Caco-2 (cell line): Measurements from ENCODE around the gene PGC. TPM values are rescaled to one million over a fixed set of nuclear protein-coding genes. Genes with fewer than 3 reads are reported as not detected.

Experiments
- BruUV-seq: library from RNA; stranded (reverse); fragments of 400-500 nt; replicated peaks from 2 replicates; lab custom pipeline; 2021; lab: Mats Ljungman, UMichigan
- CTCF ChIA-PET: fragments of 300-600 bp; sonication (Branson Sonifier 250); formaldehyde crosslinking; loops from one replicate; lab custom pipeline; 2022; ENCODE audit warnings: antibody characterized with exemption; lab: Charles Lee
- POLR2A ChIA-PET: fragments of 300-600 bp; sonication (Branson Sonifier 250); formaldehyde crosslinking; loops from one replicate; lab custom pipeline; 2022; ENCODE audit warnings: antibody characterized with exemption; lab: Charles Lee
- DNase-seq, 2 experiments: peaks; one replicate each; pipeline versions ENCODE4 v3.0.0 to v3.0.0-alpha.2; 2020 to 2022
- H3K27me3 ChIP-seq: replicated peaks from 2 replicates; pipeline ENCODE4 v1.6.0; 2011; ENCODE audit warnings: low read length; ENCODE audit not compliant: control insufficient read depth, insufficient read depth
- H3K36me3 ChIP-seq: 2 replicates; pipeline ENCODE4 v1.5.1; 2011; ENCODE audit warnings: low read length; ENCODE audit not compliant: control insufficient read depth, insufficient read depth
- H3K4me1 ChIP-seq: fragments of 250-450 bp; sonication (Bioruptor Pico); 2 replicates; pipeline ENCODE4 v1.5.1; 2020; ENCODE audit warnings: mild to moderate bottlenecking
- H3K4me3 ChIP-seq: 2 replicates; pipeline ENCODE4 v1.5.1; 2011; ENCODE audit warnings: low read depth, mild to moderate bottlenecking, control low read depth, low read length
- H3K9me3 ChIP-seq: fragments of 250-450 bp; sonication (Bioruptor Pico); 2 replicates; pipeline ENCODE4 v1.5.1; 2020; ENCODE audit warnings: mild to moderate bottlenecking, moderate library complexity
- H3K27ac Mint-ChIP-seq: one replicate; pipeline ENCODE4 v1.8.0; 2022; ENCODE audit warnings: mixed read lengths; ENCODE audit not compliant: unreplicated experiment
- H3K27me3 Mint-ChIP-seq: one replicate; pipeline ENCODE4 v1.8.0; 2022; ENCODE audit warnings: mixed read lengths; ENCODE audit not compliant: insufficient read depth, unreplicated experiment
- H3K36me3 Mint-ChIP-seq: one replicate; pipeline ENCODE4 v1.8.0; 2022; ENCODE audit warnings: mild to moderate bottlenecking, mixed read lengths; ENCODE audit not compliant: insufficient read depth, unreplicated experiment
- H3K4me1 Mint-ChIP-seq: one replicate; pipeline ENCODE4 v1.8.0; 2022; ENCODE audit warnings: low read depth, mixed read lengths; ENCODE audit not compliant: unreplicated experiment
- H3K4me3 Mint-ChIP-seq: one replicate; pipeline ENCODE4 v1.8.0; 2022; ENCODE audit warnings: mild to moderate bottlenecking, moderate library complexity, mixed read lengths; ENCODE audit not compliant: unreplicated experiment
- H3K9me3 Mint-ChIP-seq: one replicate; pipeline ENCODE4 v1.8.0; 2022; ENCODE audit warnings: mixed read lengths; ENCODE audit not compliant: unreplicated experiment
- intact Hi-C: fragments of 100-400 bp; cut with micrococcal nuclease; formaldehyde crosslinking; loops from one replicate; pipeline ENCODE4 v1.10.0; 2022; ENCODE audit not compliant: unreplicated experiment
- total RNA-seq: library from RNA; stranded (reverse); gene quantifications from 2 replicates; pipeline ENCODE4 v1.2.3, GENCODE V29; 2022
- TF ChIP-seq, protein P1 (sequence below), 2 experiments: fragments of 200-600 bp in 1 of 2; IDR thresholded peaks; 1 replicate in 1 of 2; 2 replicates in 1 of 2; pipeline versions ENCODE4 v1.5.1 to v1.8.0; 2011 to 2022; ENCODE audit warnings: antibody characterized with exemption in 1 of 2, control low read depth in 1 of 2, inconsistent platforms in 1 of 2, low read depth in 1 of 2, low read length in 1 of 2, mild to moderate bottlenecking in 1 of 2, moderate library complexity in 1 of 2; ENCODE audit not compliant: insufficient read depth in 1 of 2, severe bottlenecking in 1 of 2, unreplicated experiment in 1 of 2

Gene PGC
- total RNA-seq, 1 experiment from 2014 or later: 12.2 TPM

DNA sequence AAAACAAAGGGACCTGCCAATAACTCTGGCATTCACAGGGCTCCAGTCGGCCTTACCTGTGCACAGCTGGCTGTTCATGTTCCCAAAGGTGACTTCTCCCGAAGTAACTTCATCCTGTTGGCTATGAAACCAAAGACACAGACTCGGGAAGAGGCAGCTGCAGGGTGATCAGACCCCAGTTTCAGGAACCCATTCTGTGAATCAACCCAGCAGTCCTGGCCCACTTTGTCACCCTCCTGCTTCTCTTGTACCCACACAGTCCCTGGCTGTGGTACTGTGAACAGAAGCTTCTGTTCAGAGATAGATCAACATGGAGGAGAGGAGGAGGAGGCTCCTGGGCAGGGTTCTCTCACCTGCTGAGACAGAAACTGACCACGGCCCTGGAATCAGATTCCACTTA lies 8.7 kb upstream of the PGC start:
- Mint-ChIP-seq H3K4me3 (no peak overlapping the region), H3K4me1 (peaks cover 26% of the 10 kb centered on the region), H3K27me3 (no peaks in the 10 kb centered on the region), H3K36me3 (no peaks in the 10 kb centered on the region), H3K9me3 (no peaks in the 10 kb centered on the region), H3K27ac (no peak overlapping the region)
- no peaks in the 10 kb centered on the region for H3K27me3 ChIP-seq
- H3K4me3 ChIP-seq: no peak overlapping the region
- ChIA-PET CTCF (no interaction called here), POLR2A (no interaction called here)
- peaks cover 14% of the 10 kb centered on the region for H3K4me1 ChIP-seq
- no peak for DNase-seq
- intact Hi-C loops: no loop called here
- TF ChIP-seq, protein P1, sequence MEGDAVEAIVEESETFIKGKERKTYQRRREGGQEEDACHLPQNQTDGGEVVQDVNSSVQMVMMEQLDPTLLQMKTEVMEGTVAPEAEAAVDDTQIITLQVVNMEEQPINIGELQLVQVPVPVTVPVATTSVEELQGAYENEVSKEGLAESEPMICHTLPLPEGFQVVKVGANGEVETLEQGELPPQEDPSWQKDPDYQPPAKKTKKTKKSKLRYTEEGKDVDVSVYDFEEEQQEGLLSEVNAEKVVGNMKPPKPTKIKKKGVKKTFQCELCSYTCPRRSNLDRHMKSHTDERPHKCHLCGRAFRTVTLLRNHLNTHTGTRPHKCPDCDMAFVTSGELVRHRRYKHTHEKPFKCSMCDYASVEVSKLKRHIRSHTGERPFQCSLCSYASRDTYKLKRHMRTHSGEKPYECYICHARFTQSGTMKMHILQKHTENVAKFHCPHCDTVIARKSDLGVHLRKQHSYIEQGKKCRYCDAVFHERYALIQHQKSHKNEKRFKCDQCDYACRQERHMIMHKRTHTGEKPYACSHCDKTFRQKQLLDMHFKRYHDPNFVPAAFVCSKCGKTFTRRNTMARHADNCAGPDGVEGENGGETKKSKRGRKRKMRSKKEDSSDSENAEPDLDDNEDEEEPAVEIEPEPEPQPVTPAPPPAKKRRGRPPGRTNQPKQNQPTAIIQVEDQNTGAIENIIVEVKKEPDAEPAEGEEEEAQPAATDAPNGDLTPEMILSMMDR (IDR thresholded peaks at IDR 0.05; ENCODE audit: insufficient read depth in 1 of 2, low read depth in 1 of 2, low read length in 1 of 2, severe bottlenecking in 1 of 2, unreplicated experiment in 1 of 2): no peak
- no peaks in the 10 kb centered on the region for H3K9me3 ChIP-seq
- no peaks in the 10 kb centered on the region for H3K36me3 ChIP-seq
- BruUV-seq: no TSS peak

DNA sequence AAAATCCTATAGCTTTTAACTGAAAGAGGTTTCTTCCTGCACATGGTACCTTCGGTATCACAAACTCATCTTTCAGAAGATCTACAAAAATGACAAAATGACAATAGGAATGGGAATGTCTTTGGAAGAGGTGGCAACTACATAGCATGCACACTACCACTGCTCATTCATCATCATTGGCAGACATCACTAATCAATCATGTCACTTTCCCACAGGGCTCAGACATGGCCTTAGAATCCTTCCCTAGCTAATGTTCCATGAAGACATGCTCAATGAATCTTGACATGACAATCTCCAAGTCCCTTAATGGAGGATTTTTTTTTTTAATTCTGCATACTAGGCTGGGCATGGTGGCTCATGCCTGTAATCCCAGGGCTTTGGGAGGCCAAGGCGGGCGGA lies 3.2 kb upstream of the PGC start:
- H3K36me3 ChIP-seq: no peaks in the 10 kb centered on the region
- H3K27me3 ChIP-seq: no peaks in the 10 kb centered on the region
- DNase-seq: no peak
- intact Hi-C loops: no loop called here
- Mint-ChIP-seq H3K4me1 (peaks cover 19% of the 10 kb centered on the region), H3K9me3 (no peaks in the 10 kb centered on the region), H3K36me3 (no peaks in the 10 kb centered on the region), H3K27ac (no peak overlapping the region), H3K27me3 (no peaks in the 10 kb centered on the region), H3K4me3 (no peak overlapping the region)
- BruUV-seq: no TSS peak
- H3K4me3 ChIP-seq: no peak overlapping the region
- H3K9me3 ChIP-seq: no peaks in the 10 kb centered on the region
- TF ChIP-seq, protein P1 (IDR thresholded peaks at IDR 0.05; ENCODE audit: insufficient read depth in 1 of 2, low read depth in 1 of 2, low read length in 1 of 2, severe bottlenecking in 1 of 2, unreplicated experiment in 1 of 2): no peak
- ChIA-PET CTCF (no interaction called here), POLR2A (no interaction called here)
- H3K4me1 ChIP-seq: peaks cover 13% of the 10 kb centered on the region

DNA sequence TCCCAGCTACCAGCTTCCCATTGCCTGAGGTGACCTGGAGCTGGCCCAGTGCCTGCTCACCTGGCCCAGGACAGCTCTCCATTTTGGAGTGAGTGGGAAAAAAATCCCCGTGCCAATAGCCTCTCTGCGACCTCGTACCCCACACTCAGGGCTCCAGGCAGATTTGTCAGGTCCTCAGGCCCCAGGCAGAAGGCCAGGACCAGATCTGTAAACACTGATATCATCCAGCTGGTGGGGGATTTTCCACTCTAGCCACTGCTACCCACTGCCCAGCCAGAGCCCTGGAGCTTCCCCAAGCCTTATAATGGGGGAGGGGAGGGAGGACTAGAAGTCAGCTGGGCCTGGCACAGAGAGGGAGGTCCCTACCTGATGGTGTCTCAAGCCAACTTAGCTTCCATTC lies 1.3 kb upstream of the PGC start:
- Mint-ChIP-seq H3K4me1 (peaks cover 18% of the 10 kb centered on the region), H3K36me3 (no peaks in the 10 kb centered on the region), H3K27ac (no peak overlapping the region), H3K27me3 (no peaks in the 10 kb centered on the region), H3K9me3 (no peaks in the 10 kb centered on the region), H3K4me3 (no peak overlapping the region)
- ChIA-PET POLR2A (interaction anchor here (0.6 kb wide), 1 partner anchor 287 kb away, joined by 4 read pairs; no protein-coding TSS in a partner anchor), CTCF (no interaction called here)
- TF ChIP-seq, protein P1 (IDR thresholded peaks at IDR 0.05; ENCODE audit: insufficient read depth in 1 of 2, low read depth in 1 of 2, low read length in 1 of 2, severe bottlenecking in 1 of 2, unreplicated experiment in 1 of 2): no peak
- H3K4me3 ChIP-seq: no peak overlapping the region
- BruUV-seq: no TSS peak
- no peaks in the 10 kb centered on the region for H3K36me3 ChIP-seq
- no peaks in the 10 kb centered on the region for H3K9me3 ChIP-seq
- H3K4me1 ChIP-seq: peaks cover 15% of the 10 kb centered on the region
- intact Hi-C loops: no loop called here
- H3K27me3 ChIP-seq: no peaks in the 10 kb centered on the region
- no peak for DNase-seq
